Mucosa of stomach (tissue), 1 donor: ENCODE data around the gene YARS2.
A peak's percentile ranks its signal among the peaks of the same experiment; 100 is the strongest.

Experiments
- H3K27me3 ChIP-seq: one replicate; pipeline ENCODE4 v1.7.0; 2013; ENCODE audit warnings: mild to moderate bottlenecking, low read length; ENCODE audit not compliant: control insufficient read depth, insufficient read depth
- H3K36me3 ChIP-seq: one replicate; pipeline ENCODE4 v1.7.0; 2013; ENCODE audit warnings: low read length; ENCODE audit not compliant: control insufficient read depth, insufficient read depth
- H3K4me1 ChIP-seq: one replicate; pipeline ENCODE4 v1.7.0; 2013; ENCODE audit warnings: mild to moderate bottlenecking, low read length; ENCODE audit not compliant: control insufficient read depth, insufficient read depth
- H3K4me3 ChIP-seq: one replicate; pipeline ENCODE4 v1.7.0; 2013; ENCODE audit warnings: low read length
- H3K9ac ChIP-seq: one replicate; pipeline ENCODE4 v1.7.0; 2013; ENCODE audit warnings: mild to moderate bottlenecking, low read length, moderate library complexity
- H3K9me3 ChIP-seq: one replicate; pipeline ENCODE4 v1.7.0; 2013; ENCODE audit warnings: mild to moderate bottlenecking, low read length, moderate library complexity; ENCODE audit not compliant: control insufficient read depth
- donor health status: Pancreatic carcinoma.

The YARS2 gene

DNA sequence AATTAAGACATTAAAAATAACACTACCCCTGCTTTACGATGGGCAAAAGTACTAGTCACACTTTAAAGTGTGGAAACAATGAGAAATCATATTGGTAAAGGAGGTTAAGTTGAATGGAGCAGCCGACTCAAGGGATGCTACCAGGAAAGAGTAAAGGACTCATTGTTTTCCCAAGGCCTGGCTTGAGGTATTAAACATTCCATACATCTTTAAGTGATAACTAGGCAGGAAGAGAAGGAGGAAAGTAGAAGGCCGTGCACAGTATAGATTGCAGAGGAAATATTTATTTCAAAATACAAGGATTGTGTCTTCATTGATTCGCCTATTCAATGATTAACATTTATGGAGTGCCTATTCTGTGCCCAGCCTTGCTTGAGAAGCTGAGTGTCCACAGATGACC is 20.6 kb upstream of the YARS2 start:
- Histone ChIP-seq H3K4me1 (peaks cover 10% of the 10 kb centered on the region), H3K27me3 (no peaks in the 10 kb centered on the region), H3K9me3 (no peaks in the 10 kb centered on the region)

DNA sequence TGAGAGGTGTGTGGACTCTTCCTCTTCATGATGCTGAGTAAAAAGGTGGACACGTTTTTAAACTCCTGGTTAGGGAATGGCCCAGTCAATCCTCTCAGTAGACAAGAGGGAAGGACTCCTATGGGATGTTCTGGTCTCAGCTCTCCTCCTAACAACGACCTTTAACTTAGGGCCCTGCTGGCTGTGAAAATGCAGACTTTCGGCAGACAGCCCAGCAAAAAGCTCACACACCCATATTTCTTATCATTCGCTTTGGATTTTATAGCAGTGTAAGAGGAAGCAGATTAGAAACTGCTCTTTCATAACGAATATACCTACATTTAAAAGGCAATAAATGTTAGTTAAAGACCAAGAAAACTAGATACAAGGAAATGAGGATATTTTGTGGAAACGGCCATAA is 18.0 kb upstream of the YARS2 start:
- no peak overlapping the region for H3K4me3 ChIP-seq
- no peaks in the 10 kb centered on the region for H3K9me3 ChIP-seq
- H3K36me3 ChIP-seq: no peaks in the 10 kb centered on the region
- no peak overlapping the region for H3K9ac ChIP-seq
- H3K4me1 ChIP-seq: peaks cover 13% of the 10 kb centered on the region
- H3K27me3 ChIP-seq: no peaks in the 10 kb centered on the region

More for the DNA sequence above, 20.6 kb upstream of the YARS2 start:
- H3K4me3 ChIP-seq: no peak overlapping the region
- no peak overlapping the region for H3K9ac ChIP-seq
- H3K36me3 ChIP-seq: no peaks in the 10 kb centered on the region

GRCh38 chr12:32770141-32770540 is 14.4 kb upstream of the YARS2 start:
- Histone ChIP-seq H3K9ac (no peak overlapping the region), H3K27me3 (no peaks in the 10 kb centered on the region), H3K36me3 (no peaks in the 10 kb centered on the region), H3K4me1 (peaks cover 4% of the 10 kb centered on the region), H3K4me3 (no peak overlapping the region), H3K9me3 (no peaks in the 10 kb centered on the region)

DNA sequence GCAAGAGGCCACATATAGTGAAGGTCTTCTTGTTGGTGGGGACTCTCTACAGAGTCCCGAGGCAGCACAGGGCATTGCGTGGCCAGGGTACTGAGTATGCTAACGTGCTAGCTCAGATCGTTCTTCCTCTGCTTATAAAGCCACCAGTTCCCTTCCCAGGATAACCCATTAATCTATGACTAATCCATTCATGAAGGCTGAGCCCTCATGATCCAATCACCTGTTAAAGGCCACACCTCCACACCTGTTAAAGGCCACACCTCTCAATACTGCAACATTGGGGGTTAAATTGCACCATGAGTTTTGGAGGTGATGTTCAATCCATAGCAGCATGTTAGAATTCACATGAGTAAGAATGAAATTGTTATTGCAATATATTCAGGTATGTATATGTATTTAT is 12.8 kb upstream of the YARS2 start:
- H3K9me3 ChIP-seq: no peaks in the 10 kb centered on the region
- H3K4me3 ChIP-seq: no peak overlapping the region
- peaks cover 4% of the 10 kb centered on the region for H3K4me1 ChIP-seq
- no peak overlapping the region for H3K9ac ChIP-seq
- H3K36me3 ChIP-seq: no peaks in the 10 kb centered on the region
- H3K27me3 ChIP-seq: no peaks in the 10 kb centered on the region

DNA sequence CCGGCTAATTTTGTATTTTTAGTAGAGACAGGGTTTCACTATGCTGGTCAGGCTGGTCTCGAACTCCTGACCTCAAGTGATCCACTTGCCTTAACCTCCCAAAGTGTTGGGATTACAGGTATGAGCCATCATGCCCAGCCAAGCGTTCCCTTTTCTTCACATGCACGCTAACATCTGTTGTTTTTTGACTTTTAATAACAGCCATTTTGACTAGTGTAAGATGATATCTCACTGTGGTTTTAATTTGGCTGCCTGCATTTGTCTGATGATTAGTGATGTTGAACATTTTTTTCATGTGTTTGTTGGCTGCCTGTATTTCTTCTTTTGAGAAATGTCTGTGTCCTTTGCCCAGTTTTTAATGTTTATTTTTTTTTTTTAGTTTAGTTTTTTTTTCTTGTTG is 10.2 kb upstream of the YARS2 start:
- no peak overlapping the region for H3K9ac ChIP-seq
- H3K27me3 ChIP-seq: no peaks in the 10 kb centered on the region
- H3K4me1 ChIP-seq: no peaks in the 10 kb centered on the region
- H3K4me3 ChIP-seq: no peak overlapping the region
- H3K36me3 ChIP-seq: no peaks in the 10 kb centered on the region
- H3K9me3 ChIP-seq: no peaks in the 10 kb centered on the region

DNA sequence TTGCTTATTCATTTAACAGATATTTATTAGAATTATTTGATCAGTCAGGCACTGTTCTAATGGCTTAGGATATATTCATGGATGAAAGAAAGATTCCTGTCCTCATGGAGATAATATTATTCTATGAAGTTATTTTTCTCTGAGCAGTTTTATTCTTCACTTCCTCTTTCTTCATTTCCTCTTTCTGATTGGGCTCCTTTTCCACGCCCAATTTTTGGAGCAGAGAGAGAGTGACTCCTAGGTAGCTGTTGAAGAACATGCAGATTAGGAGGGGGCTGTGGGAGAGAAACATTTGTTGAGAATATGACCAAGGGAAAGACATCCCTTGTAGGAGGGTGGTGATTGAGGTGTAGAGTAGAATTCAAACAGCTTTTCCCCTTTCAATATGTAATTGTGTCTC is 6.0 kb upstream of the YARS2 start:
- no peak overlapping the region for H3K9ac ChIP-seq
- H3K4me1 ChIP-seq: no peaks in the 10 kb centered on the region
- no peaks in the 10 kb centered on the region for H3K9me3 ChIP-seq
- no peaks in the 10 kb centered on the region for H3K36me3 ChIP-seq
- no peak overlapping the region for H3K4me3 ChIP-seq
- no peaks in the 10 kb centered on the region for H3K27me3 ChIP-seq

- Histone ChIP-seq H3K4me3 (no peak overlapping the region), H3K9me3 (no peaks in the 10 kb centered on the region), H3K4me1 (peaks cover 13% of the 10 kb centered on the region), H3K36me3 (no peaks in the 10 kb centered on the region), H3K27me3 (no peaks in the 10 kb centered on the region), H3K9ac (no peak overlapping the region)
These were observed 1.5 kb upstream of the YARS2 start for GRCh38 chr12:32757157-32757556.

DNA sequence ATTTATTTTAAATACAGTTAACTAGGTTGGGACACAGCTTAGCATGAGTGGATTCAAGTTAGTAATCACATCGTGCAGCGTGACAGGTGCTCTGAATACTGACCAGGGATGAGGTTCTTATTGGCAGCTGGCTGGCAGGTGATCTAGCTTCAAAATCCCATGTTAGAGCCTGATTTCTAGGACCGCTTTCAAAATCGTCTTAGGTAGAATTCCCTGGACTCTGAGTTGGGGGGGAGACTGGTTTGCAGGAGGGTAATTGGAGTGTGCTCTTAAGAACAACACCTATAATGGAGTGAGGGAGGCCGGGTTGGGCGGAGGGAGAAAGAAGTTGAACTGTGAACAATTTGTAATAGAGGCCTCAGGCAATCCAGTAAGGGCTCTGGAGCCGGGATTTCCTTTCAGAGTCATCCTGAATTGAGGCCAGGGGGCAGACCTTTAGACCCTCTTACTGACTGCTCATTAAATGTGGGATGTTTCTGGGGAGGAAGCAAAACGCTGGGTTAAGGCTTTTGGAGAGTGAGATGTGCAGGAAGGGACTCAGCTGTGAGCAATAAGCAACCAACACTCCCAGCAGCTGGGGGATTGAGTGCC is 874 bp upstream of the YARS2 start:
- Histone ChIP-seq H3K27me3 (no peaks in the 10 kb centered on the region), H3K4me1 (peaks cover 13% of the 10 kb centered on the region), H3K36me3 (peaks cover 4% of the 10 kb centered on the region), H3K4me3 (peak overlapping the region; percentile 96), H3K9ac (peak overlapping the region; percentile 85), H3K9me3 (no peaks in the 10 kb centered on the region)

GRCh38 chr12:32755051-32755653 is 545 bp downstream of the YARS2 start:
- Histone ChIP-seq H3K4me1 (peaks cover 13% of the 10 kb centered on the region), H3K36me3 (peaks cover 7% of the 10 kb centered on the region)

DNA sequence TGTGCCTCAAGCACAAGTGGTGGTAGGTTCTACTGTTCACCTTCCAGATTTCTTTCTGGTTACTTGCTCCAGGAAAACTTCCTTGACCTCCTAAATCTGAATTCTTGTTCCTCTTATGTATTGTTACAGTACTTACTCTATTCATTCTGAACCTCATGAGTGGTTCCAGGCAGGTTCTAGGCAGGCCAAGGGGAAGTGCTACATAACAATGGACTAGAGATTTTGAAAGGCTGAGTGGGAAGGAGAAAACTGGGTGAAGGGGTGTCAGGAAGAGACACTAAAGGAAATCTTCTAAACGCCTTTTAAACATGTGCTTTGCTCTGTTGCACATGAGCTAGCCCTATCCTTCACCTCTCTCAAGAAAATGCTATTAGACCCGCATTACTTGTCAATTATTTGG is 1.6 kb downstream of the YARS2 start:
- H3K4me3 ChIP-seq: no peak overlapping the region
- H3K9ac ChIP-seq: peak overlapping the region; percentile 85
- peaks cover 7% of the 10 kb centered on the region for H3K36me3 ChIP-seq

More at GRCh38 chr12:32755051-32755653, 545 bp downstream of the YARS2 start:
- Histone ChIP-seq H3K9ac (peak overlapping the region; percentile 85), H3K27me3 (no peaks in the 10 kb centered on the region), H3K4me3 (peak overlapping the region; percentile 96), H3K9me3 (no peaks in the 10 kb centered on the region)

DNA sequence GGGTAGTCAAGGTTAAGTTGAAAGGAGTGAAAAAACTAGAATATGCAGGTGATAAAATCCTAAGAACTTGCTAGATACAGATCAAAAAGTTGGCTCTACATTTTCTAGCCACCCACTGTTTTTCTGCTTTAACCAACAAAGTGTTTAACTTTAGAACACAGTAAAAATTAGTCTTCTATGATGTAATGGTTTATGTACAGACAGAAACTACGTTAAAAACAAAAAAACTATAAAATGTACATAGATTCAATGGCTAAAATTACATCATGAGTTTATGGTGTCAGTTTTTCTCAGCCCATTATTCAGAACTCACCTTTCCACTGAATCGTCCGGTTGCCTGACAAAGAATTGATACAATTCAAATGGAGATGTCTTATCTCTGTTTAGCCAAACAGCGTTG is 2.1 kb downstream of the YARS2 start:
- no peak overlapping the region for H3K4me3 ChIP-seq
- H3K36me3 ChIP-seq: peaks cover 7% of the 10 kb centered on the region
- H3K4me1 ChIP-seq: peaks cover 13% of the 10 kb centered on the region
- H3K27me3 ChIP-seq: no peaks in the 10 kb centered on the region
- H3K9me3 ChIP-seq: no peaks in the 10 kb centered on the region
- peak overlapping the region; percentile 85 for H3K9ac ChIP-seq

More for the DNA sequence above, 1.6 kb downstream of the YARS2 start:
- no peaks in the 10 kb centered on the region for H3K27me3 ChIP-seq
- no peaks in the 10 kb centered on the region for H3K9me3 ChIP-seq
- peaks cover 13% of the 10 kb centered on the region for H3K4me1 ChIP-seq

- H3K9me3 ChIP-seq: no peaks in the 10 kb centered on the region
- no peak overlapping the region for H3K9ac ChIP-seq
- no peaks in the 10 kb centered on the region for H3K4me1 ChIP-seq
- H3K27me3 ChIP-seq: no peaks in the 10 kb centered on the region
- peaks cover 6% of the 10 kb centered on the region for H3K36me3 ChIP-seq
- H3K4me3 ChIP-seq: no peak overlapping the region
These were observed 12.4 kb downstream of the YARS2 start for GRCh38 chr12:32743264-32743663.
